KMS-11 (cell line): ENCODE results near the gene QPCT.

ENCODE experiments used
- H2AFZ ChIP-seq: fragments of 200-600 bp; sonication (generic); 2 replicates; pipeline ENCODE4 v1.6.1; 2016; ENCODE audit warnings: antibody characterized with exemption, mixed run types, low read depth
- H3K27ac ChIP-seq: fragments of 200-600 bp; sonication (generic); 2 replicates; pipeline ENCODE4 v1.6.1; 2016; ENCODE audit warnings: mild to moderate bottlenecking, mixed run types
- H3K27me3 ChIP-seq: fragments of 200-600 bp; sonication (generic); 2 replicates; pipeline ENCODE4 v1.6.1; 2017; ENCODE audit warnings: mild to moderate bottlenecking, low read depth, mixed run types, moderate library complexity; ENCODE audit not compliant: insufficient read depth
- H3K36me3 ChIP-seq: fragments of 200-600 bp; sonication (generic); 2 replicates; pipeline ENCODE4 v1.6.1; 2017; ENCODE audit warnings: mild to moderate bottlenecking, mixed run types; ENCODE audit not compliant: insufficient read depth
- H3K4me1 ChIP-seq: fragments of 200-600 bp; sonication (generic); 2 replicates; pipeline ENCODE4 v1.6.1; 2016; ENCODE audit warnings: mild to moderate bottlenecking, low read depth, mixed run types; ENCODE audit not compliant: poor library complexity, severe bottlenecking
- H3K4me2 ChIP-seq: fragments of 200-600 bp; sonication (generic); 2 replicates; pipeline ENCODE4 v1.7.0; 2016; ENCODE audit warnings: mild to moderate bottlenecking, mixed run types
- H3K4me3 ChIP-seq: fragments of 200-600 bp; sonication (generic); IDR thresholded peaks from 2 replicates; pipeline ENCODE4 v1.6.1; 2017; ENCODE audit warnings: low read depth, low read length, mixed read lengths; ENCODE audit not compliant: insufficient read depth
- H3K79me2 ChIP-seq: fragments of 200-600 bp; sonication (generic); 2 replicates; pipeline ENCODE4 v1.6.1; 2016; ENCODE audit warnings: low read depth, mixed run types; ENCODE audit not compliant: insufficient read depth
- H3K9ac ChIP-seq: fragments of 200-600 bp; sonication (generic); 2 replicates; pipeline ENCODE4 v1.6.1; 2016; ENCODE audit warnings: mild to moderate bottlenecking, mixed run types
- H4K20me1 ChIP-seq: fragments of 200-600 bp; sonication (generic); 2 replicates; pipeline ENCODE4 v1.6.1; 2016; ENCODE audit warnings: mild to moderate bottlenecking, mixed run types; ENCODE audit not compliant: insufficient read depth
- CTCF ChIP-seq: fragments of 200-600 bp; sonication (generic); conservative IDR thresholded peaks from 2 replicates; pipeline ENCODE4 v1.6.1; 2017; ENCODE audit warnings: low read depth, mild to moderate bottlenecking, antibody characterized with exemption, low read length, moderate library complexity, mixed read lengths

The QPCT gene

GRCh38 chr2:37354531-37354930 lies 10.1 kb downstream of the QPCT start:
- Histone ChIP-seq H3K4me1 (peaks cover 99% of the 10 kb centered on the region), H3K27ac (peak overlapping the region; percentile 96), H3K79me2 (peaks cover 83% of the 10 kb centered on the region), H3K36me3 (no peaks in the 10 kb centered on the region), H3K9ac (no peak overlapping the region; the same call in 1 of the 2 replicates), H3K4me2 (peak overlapping the region; percentile 96; the same call in 1 of the 2 replicates), H4K20me1 (no peaks in the 10 kb centered on the region), H3K4me3 (no peak overlapping the region), H3K27me3 (no peaks in the 10 kb centered on the region), H2AFZ (no peak overlapping the region)
- TF ChIP-seq CTCF, result no peak

GRCh38 chr2:37355735-37356134 lies 11.3 kb downstream of the QPCT start:
- Histone ChIP-seq H3K27me3 (no peaks in the 10 kb centered on the region), H3K4me2 (peak overlapping the region; percentile 96), H3K4me1 (peaks cover 100% of the 10 kb centered on the region), H4K20me1 (no peaks in the 10 kb centered on the region), H2AFZ (no peak overlapping the region), H3K9ac (peak overlapping the region; percentile 26), H3K36me3 (no peaks in the 10 kb centered on the region), H3K4me3 (peak overlapping the region; percentile 69), H3K27ac (peak overlapping the region; percentile 96), H3K79me2 (peaks cover 83% of the 10 kb centered on the region)
- no peak for TF ChIP-seq CTCF

GRCh38 chr2:37356299-37356698 lies 11.9 kb downstream of the QPCT start:
- no peaks in the 10 kb centered on the region for H4K20me1 ChIP-seq
- peak overlapping the region; percentile 69 for H3K4me3 ChIP-seq
- H3K27ac ChIP-seq, result peak overlapping the region; percentile 96
- H3K36me3 ChIP-seq, result no peaks in the 10 kb centered on the region
- peak overlapping the region; percentile 96 for H3K4me2 ChIP-seq
- no peak overlapping the region for H2AFZ ChIP-seq
- H3K4me1 ChIP-seq, result peaks cover 100% of the 10 kb centered on the region
- peak overlapping the region; percentile 26 for H3K9ac ChIP-seq
- H3K27me3 ChIP-seq, result no peaks in the 10 kb centered on the region
- peaks cover 77% of the 10 kb centered on the region for H3K79me2 ChIP-seq
- TF ChIP-seq CTCF, result no peak

- peak overlapping the region; percentile 96 for H3K27ac ChIP-seq
- no peak overlapping the region for H3K4me3 ChIP-seq
These were observed 12.6 kb downstream of the QPCT start for GRCh38 chr2:37357069-37357468.

More at GRCh38 chr2:37357069-37357468, 12.6 kb downstream of the QPCT start:
- Histone ChIP-seq H3K36me3 (no peaks in the 10 kb centered on the region), H4K20me1 (no peaks in the 10 kb centered on the region), H3K4me2 (peak overlapping the region; percentile 96), H3K4me1 (peaks cover 94% of the 10 kb centered on the region), H2AFZ (no peak overlapping the region), H3K79me2 (peaks cover 70% of the 10 kb centered on the region), H3K27me3 (no peaks in the 10 kb centered on the region), H3K9ac (peak overlapping the region; percentile 26; the same call in 1 of the 2 replicates)
- no peak for TF ChIP-seq CTCF
